Lower leg skin (tissue), 3 donors: ENCODE results near the gene PTPRU.

Experiments used
- CTCF ChIP-seq, 3 donors: fragments of 450-650 bp; IDR thresholded peaks; one replicate each; pipeline ENCODE4 v1.5.1; 2016; ENCODE audit warnings: antibody characterized with exemption in 3 of 3, mild to moderate bottlenecking in 3 of 3, moderate library complexity in 2 of 3
- POLR2A ChIP-seq, 2 donors: fragments of 450-650 bp; IDR thresholded peaks; one replicate each; pipeline ENCODE4 v1.6.1; 2016 to 2017; ENCODE audit warnings: antibody characterized with exemption in 2 of 2, mild to moderate bottlenecking in 1 of 2, moderate library complexity in 1 of 2

- TF ChIP-seq CTCF (IDR thresholded peaks at IDR 0.05) (no peak), POLR2A (IDR thresholded peaks at IDR 0.05) (no peak)
These were observed 88.5 kb downstream of the PTPRU start for GRCh38 chr1:29324771-29325351.
